A204.1 (cell line): ENCODE data around the gene ZFP36L1.

ENCODE experiments used
- FAIRE-seq: peaks from 2 replicates; lab custom pipeline; 2012; peaks lifted over from hg19 to GRCh38; lab: Jason Lieb, UNC

Gene ZFP36L1

GRCh38 chr14:68792979-68793733 is at the start of gene ZFP36L1:
TSS of gene ZFP36L1 (minus strand) at chr14:68793067. CDS start at chr14:68792938, 129 bp downstream.
- no peak for FAIRE-seq

- no peak for FAIRE-seq
Measured at GRCh38 chr14:68842298-68842697, 49.4 kb upstream of the ZFP36L1 start.

- FAIRE-seq: no peak
Measured at GRCh38 chr14:68841016-68841809, 48.3 kb upstream of the ZFP36L1 start.

- FAIRE-seq: no peak
Measured at GRCh38 chr14:68840454-68840853, 47.6 kb upstream of the ZFP36L1 start.

GRCh38 chr14:68836082-68836481 is 43.2 kb upstream of the ZFP36L1 start:
- no peak for FAIRE-seq

- FAIRE-seq: no peak
Measured at GRCh38 chr14:68834816-68835215, 41.9 kb upstream of the ZFP36L1 start.

- FAIRE-seq: no peak
Measured at GRCh38 chr14:68828698-68829097, 35.8 kb upstream of the ZFP36L1 start.

- no peak for FAIRE-seq
Measured at GRCh38 chr14:68825729-68826128, 32.9 kb upstream of the ZFP36L1 start.

GRCh38 chr14:68824517-68825347 is 31.9 kb upstream of the ZFP36L1 start:
- no peak for FAIRE-seq

- FAIRE-seq: no peak
Measured at GRCh38 chr14:68824207-68824516, 31.3 kb upstream of the ZFP36L1 start.

- FAIRE-seq: no peak
Measured at GRCh38 chr14:68823434-68824206, 30.8 kb upstream of the ZFP36L1 start.

- FAIRE-seq: no peak
Measured at GRCh38 chr14:68822926-68823325, 30.1 kb upstream of the ZFP36L1 start.

GRCh38 chr14:68822132-68822651 is 29.3 kb upstream of the ZFP36L1 start:
- no peak for FAIRE-seq

GRCh38 chr14:68820999-68821683 is 28.3 kb upstream of the ZFP36L1 start:
- no peak for FAIRE-seq

GRCh38 chr14:68820536-68820935 is 27.7 kb upstream of the ZFP36L1 start:
- no peak for FAIRE-seq

GRCh38 chr14:68820119-68820518 is 27.3 kb upstream of the ZFP36L1 start:
- no peak for FAIRE-seq

GRCh38 chr14:68819260-68819691 is 26.4 kb upstream of the ZFP36L1 start:
- FAIRE-seq: no peak

- FAIRE-seq: no peak
Measured at GRCh38 chr14:68817506-68818212, 24.8 kb upstream of the ZFP36L1 start.

GRCh38 chr14:68816943-68817430 is 24.1 kb upstream of the ZFP36L1 start:
- no peak for FAIRE-seq
